Glomerular visceral epithelial cell (primary cell): ENCODE results near the gene MCF2L2.
A peak's percentile ranks its signal among the peaks of the same experiment; 100 is the strongest.

Experiments used
- DNase-seq: peaks from one replicate; pipeline ENCODE4 v3.0.0-alpha.2; 2016; ENCODE audit errors: extremely low spot score

MCF2L2 gene

DNA sequence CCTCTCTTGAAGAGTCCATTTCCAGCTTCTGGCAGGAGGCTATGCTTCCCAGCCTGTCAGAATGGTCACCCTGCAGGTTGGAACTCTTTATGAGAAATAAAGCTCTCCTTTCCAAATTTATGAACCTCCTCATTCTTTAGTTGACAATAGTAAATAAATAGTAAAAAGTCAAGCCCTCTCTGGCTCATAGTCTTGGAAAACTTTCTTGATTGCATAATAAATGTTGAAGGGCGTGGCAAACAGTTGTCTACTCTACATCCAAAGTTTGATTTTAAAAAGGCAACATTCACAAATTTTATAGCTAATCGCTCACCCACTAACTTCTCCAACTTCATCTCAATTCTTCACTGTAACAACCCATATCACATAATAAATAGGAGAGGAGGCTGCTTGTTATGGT, 58.8 kb downstream of the MCF2L2 start:
- no peak for DNase-seq

DNA sequence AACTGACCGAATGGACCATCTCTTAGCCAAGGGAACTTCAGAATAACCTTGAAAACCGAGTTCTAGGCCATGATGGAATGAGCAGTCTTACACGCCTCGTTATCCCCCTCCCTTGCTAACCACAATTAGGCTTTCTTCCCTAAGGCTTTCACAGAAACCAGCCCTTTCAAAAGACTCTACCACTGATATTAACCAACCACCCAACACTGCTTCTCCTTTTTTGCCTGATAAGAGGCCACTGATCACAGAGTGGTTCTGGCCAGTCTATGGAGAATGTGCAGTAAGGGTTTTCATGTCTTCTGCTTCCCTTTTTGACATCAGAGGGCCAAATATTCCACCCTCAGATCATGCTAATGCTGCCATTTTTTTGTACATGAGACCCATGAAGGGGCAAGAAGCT, 59.3 kb downstream of the MCF2L2 start:
- no peak for DNase-seq

DNA sequence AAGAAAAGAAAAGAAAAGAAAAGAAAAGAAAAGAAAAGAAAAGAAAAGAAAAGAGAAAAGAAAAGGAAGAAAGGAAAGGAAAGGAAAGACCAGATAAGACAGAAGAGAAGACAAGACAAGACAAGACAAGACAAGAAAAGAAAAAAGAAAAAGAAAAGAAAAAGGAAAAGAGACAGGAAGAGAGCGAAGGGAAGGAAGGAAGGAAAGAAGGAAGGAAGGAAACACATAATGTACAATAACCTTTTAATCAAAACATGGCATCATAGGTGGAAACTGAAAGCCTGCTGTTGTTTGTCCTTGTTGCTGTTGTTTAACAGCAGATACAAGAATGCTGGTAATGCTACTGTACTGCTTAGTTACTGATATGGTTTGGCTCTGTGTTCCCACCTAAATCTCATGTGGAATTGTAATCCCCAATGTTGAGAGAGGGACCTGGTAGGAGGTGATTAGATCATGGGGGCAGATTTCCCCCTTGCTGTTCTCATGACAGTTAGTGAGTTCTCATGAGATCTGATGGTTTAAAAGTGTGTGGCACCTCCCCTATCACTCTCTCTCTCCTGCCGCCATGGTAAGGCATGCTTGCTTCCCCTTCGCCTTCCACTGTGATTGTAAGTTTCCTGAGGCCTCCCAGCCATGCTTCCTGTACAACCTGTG, 67.3 kb downstream of the MCF2L2 start:
- no peak for DNase-seq

DNA sequence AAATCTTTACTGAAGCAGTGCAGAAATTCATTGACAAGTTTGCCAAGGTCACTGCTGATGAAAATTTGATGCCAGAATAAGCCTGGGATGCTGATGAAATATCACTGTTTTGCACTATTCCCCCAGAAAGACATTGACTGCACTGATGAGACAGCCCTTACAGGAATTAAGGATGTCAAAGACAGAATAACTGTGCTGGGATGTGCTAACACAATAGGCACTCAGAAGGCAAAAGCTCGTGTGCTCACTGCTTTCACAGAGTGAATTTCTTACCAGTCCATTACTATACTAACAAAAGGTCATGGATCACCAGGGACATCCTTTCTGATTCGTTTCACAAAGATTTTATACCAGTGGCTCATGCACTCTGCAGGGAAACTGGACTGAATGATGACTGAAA, 69.4 kb downstream of the MCF2L2 start:
- DNase-seq = no peak

DNA sequence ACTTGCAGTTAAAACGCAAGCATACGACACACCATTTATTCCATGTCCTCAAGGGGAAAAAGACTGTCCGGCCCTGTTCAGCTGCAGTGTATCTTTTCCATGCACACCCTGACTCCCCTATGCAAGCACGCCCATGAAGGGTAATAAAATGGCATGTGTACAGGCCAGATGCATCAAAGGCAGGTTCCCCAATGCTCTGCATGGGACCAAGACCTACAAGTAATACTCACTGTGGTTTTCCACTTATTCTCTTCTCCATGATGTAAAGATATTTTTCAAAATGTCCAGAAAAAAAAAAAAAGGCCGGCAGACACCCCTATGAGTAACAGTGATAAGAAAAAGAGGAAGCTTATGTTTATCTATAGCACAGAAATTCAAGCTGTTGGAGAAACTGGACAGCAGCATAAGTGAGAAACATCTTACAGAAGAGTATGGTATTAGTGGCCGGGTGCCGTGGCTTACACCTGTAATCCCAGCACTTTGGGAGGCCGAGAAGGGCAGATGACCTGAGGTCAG, 70.8 kb downstream of the MCF2L2 start:
- no peak for DNase-seq

DNA sequence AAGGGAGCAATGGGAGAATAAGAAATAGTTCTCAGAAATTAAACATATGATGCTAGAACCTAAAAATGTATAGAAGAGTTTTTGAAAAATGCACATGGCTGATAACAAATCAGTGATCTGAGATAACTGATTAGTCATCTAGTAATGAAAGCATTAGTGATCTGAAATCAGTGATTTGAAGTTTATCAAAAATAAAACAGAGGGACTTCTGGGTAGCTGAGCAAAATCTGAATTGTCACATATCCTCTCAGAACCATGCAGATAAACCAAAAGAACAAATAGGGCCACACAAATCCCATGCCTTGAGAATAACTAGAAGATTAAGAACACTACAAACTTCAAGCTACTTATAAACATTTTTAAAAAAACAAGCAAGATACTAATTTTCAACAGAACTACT, 71.5 kb downstream of the MCF2L2 start:
- DNase-seq = no peak

DNA sequence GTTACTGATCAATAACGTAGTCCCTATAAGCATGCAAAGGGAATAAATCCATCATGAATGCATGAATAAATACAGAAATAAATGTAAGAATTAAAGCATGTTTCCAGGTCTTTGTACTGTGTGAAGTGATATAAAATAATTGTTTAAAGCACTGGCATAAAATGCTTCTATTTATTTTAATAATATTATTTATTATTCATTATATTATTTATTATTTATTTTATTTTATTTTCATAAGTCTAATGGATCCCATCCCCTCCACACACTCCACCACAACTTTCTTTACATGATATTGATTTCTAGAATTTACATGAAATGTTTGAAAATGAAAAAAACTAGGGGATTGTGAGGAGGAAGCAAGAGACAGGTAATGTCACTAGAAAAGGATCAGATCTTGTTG, 73.5 kb downstream of the MCF2L2 start:
- no peak for DNase-seq

DNA sequence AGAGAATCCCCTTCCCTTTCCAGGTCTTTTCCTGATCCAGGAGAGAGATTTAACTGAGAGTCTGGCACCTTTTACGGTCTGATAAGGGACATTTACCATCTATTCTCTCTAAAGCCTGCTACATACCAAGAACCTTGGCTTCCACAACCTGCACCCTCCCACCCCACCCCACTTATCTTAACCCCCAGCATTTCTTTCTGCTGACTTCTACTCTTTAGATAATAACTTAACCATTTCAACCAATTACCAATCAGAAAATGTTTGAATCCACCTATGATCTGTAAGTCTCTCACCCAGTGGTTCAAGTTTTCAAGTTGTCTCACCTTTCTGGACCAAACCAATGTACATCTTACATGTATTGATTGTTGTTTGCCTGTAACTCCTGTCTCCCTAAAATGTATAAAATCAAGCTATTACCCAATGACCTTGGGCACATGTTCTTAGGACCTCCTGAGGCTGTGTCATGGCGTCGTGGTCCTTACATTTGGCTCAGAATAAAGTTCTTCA, 74.0 kb downstream of the MCF2L2 start:
- DNase-seq = no peak

DNA sequence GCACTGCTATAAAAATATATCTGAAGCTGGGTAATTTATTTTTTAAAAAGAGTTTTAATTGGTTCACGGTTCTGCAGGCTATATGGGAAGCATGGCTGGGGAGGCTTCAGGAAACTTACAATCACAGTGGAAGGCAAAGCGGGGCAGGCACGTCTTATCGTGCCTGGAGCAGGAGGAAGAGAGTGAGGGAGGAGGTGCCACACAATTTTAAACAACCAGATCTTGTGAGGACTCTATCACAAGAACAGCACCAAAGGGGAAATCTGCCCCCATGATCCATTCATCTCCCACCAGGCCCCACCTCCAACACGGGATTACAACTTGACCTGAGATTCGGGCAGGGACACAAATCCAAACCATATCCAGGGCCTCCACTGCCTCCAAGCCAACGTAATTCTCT, 75.0 kb downstream of the MCF2L2 start:
- DNase-seq = no peak

DNA sequence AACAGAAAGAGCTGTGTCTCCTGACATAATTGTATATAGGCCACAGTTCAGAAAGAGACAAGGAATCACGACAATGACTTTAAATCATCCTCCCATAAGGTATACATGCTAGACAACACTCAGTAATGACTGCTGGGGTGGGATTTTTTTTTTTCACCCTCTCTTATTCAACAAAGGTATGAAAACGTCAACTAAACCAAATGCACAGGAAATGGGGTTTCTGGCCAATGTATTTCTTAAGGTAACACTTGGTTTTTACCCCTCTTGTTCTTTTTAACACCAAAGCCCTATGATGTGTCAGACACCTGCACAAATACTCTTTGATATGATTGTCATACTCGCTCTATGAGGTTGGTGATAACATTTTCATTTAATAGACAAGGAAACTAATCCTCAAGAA, 78.3 kb downstream of the MCF2L2 start:
- no peak for DNase-seq

DNA sequence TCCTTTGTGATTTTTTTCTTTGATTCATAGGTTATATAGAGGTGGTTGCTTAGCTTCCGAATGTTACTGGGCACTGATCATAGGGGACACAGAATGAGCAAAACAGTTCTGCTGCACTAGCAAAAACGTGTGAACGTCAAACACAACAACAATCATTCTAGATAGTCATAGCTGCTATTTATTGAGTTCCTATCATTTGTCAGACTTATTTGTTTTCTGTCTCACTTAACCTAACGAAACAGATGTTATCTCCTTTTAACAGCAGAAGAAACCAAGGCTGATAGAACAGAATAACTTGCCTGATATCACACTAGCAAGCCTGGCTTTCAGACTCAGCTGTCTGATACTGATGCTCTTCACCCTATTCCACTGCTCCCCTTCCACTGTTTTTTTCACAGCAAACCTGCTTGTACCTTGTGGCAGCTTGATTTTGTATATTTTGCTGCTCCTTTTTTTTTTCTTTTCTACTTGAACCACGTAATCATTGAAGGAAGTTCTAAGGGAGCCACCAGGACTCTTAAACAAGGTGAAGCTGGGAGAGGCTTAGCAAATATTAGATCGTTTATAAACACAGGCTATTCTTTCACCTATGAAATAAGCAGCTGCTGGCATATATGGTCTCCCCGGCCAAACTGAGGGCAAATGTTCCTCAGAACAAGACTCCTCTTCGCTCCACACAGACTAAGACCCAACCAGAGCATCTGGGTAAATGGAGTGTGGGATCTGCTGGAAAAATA, 78.8 kb downstream of the MCF2L2 start:
- no peak for DNase-seq

DNA sequence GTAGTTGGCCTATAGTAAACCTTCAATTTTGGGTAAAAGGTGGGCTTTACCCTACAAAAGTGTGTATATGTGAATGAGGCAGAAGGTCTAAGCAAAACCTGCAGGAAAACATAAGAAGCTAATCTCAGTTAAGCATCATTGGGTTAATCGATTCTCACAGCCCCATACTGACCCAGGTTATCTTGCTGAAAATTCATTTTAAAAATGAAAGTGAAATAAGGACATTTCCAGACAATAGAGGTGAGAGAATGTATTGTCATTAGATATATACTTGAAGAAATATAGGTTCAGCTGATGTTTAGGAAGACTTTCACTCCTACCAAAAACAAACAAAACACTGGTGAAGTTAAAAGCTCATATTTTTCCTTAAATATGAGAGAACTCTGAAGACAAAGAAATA, 85.6 kb downstream of the MCF2L2 start:
- no peak for DNase-seq

DNA sequence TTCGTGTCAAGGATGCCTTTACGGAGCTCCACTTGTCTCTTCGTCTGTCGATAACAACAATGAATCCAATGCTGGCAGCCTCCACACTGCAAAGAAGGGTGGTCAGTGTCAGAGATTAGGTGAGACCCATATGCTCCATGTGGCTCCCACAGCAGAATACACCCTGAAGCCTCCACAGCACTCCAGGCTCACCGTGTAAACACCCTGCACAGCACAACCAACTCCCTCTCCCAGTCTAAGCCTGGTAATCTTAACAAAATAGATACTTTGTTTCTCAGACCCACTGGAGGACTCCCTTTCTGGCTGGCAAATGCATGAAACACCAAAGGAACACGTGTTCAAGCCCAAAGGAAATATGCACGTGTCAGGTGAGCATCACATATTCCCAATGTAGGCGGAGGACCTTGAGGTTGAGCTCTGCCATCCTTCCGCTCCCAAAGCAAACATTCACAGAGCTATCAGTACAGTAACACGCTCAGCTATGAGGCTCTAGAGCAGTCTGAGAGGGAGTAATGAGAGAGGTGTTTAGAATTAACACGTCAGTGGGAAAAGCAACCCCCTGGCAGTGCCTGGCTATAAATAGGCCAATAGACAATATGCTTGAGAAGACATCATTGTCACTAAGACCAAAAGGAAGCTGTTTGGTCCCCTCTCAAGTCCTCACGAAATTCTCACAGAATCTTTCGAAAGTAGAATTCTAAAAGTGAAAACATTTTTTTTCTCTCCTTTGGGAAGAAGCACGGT, 86.7 kb downstream of the MCF2L2 start:
- no peak for DNase-seq

DNA sequence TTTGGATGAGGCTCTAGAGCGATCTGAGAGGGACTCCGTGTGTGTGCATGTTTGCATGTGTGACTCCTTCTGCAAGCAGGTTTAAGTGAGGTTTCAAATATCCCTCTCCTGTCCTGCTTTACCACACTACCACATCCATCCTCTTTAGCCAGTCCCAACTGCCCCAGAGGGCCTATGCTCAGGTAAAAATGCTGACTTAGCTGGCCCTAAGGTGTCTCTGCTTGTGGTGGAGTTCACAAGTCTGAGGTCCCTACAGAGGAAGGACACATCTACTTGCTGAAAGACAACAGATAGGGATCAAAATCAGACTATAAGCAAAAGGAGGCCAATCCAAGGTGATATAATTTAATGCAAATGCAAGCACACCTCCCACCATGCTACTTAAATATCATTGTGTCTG, 88.2 kb downstream of the MCF2L2 start:
- DNase-seq = no peak

DNA sequence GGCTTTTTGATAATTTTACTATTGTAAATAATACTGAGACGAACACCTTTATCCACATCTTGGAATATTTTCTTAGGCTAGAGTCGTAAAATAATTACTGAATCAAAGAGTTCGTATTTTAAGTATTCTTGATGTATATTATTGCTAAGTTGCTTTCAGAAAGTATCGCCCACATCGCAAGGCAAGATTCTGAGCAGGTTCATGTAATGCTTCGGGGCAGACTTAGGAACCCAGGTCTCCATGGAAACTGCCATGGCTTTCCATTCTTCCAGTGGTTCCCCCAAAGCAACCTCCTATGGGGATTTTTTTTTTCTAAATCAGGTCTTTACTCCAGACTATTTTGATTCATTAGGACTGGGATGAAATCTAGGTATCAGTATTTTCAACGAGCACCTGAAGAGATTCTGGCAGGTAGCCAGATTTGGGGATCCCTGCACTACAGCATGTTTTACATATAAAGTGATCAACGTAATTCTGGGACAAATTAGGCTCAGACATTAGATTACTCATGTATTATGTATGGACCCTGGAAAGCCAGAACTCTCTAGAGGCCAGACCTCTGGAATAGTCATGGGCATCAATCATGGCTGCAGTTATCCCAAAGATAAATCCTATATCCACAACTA, 88.8 kb downstream of the MCF2L2 start:
- DNase-seq = no peak

DNA sequence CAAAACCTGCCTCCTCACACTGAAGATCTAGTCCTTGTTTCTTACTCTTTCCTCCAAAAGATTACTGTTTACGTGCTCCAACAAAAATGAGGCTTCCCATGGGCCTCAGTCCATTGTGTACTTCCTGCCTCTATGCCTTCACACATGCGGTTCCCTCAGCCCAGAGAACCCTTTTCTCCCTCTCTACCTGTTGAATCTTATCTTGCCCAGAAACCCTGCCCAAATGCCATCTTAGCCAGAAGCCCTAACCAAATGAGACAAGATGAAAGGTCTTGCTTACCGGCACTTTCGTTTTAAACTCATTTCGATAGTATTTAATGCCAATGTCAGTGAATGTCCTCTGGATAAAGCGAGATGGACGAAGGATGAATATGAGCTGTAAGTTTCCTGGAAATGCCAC, 89.9 kb downstream of the MCF2L2 start:
- DNase-seq = no peak

DNA sequence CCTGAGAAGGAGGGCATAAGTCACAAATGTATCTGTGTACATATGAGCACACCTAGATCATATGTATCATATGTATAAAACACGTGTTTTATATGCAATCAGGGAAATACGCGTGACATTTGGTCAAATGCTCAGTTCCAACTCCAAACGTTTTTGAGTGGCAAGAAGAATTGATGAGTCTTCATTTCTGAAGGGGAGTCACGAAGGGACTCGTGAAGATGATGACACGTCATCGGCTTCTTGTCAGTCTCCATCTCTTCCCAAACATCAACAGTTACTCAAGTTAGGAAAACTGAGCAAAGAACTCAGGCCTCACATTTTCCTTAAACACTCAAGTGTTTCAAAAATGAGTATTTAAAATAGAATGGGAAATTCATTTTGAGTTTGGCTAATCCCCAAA, 95.9 kb downstream of the MCF2L2 start:
- no peak for DNase-seq

DNA sequence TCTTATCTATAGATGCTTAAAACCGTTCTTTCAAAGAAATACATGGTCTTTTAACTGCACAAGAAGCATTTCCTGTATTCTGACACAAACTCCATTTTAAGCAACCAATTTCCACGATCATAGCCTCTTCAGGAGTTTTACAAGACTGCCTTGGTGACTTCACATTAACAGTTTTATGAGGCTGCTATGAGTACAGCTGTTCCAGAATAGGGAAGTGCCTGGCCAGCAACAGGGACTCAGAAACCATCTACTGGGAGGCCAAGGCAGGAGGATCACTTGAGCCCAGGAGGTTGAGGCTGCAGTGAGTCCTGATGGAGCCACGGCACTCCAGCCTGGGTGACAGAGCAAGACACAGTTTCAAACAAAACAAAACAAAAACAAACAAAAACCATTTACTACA, 96.9 kb downstream of the MCF2L2 start:
- DNase-seq = no peak

DNA sequence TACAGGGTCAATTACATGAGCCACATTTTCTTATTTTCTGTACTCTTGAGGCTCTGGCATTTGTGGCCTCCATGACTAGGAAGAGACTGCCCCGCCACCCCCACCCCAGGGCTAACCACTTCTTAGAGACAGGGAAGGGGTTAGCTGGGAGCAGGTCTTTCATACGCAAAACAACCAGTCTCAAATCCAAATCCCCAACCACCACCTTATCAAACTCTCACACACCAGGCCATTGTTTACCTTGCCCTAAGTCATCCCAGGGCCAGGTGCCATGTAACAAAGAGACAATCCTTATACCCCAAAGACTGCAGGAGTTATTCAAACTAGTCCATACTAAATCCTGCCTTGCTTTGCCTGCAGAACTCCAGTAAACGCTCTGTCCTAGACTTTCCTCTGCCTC, 97.5 kb downstream of the MCF2L2 start:
- no peak for DNase-seq

DNA sequence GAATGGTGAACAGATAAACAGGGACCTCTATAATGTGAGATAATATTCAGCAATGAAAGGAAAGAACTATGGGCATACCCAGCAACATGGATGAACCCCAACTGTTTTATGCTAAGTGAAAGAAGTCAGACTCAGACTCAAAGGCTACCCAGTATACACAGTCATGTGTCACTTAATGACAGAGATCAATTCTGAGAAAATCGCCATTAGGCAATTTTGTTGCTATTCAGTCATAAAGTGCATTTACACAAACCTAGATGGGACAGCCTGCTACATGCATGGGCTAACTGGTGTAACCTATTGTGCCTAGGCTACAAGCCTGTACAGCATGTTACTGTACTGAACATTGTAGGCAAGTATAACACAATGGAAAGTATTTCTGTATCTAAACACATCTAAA, 98.9 kb downstream of the MCF2L2 start:
- DNase-seq = no peak

DNA sequence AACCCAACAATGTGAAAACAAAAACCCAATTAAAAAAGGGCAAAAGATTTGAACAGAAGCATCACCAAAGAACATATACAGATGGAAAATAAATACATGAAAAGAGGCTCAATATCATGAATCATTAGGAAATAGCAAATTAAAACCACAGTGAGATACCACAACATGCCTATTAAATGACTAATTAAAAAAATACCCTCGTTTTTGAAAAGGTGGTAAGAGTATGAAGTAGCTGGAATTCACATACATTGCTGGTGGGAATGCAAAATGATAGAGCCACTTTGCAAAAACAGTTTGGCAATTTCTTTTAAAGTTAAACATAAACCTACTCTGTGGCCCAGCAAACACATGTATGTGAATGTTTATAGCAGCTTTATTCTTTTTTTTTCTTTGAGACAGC, 99.6 kb downstream of the MCF2L2 start:
- peak; percentile 85 for DNase-seq

DNA sequence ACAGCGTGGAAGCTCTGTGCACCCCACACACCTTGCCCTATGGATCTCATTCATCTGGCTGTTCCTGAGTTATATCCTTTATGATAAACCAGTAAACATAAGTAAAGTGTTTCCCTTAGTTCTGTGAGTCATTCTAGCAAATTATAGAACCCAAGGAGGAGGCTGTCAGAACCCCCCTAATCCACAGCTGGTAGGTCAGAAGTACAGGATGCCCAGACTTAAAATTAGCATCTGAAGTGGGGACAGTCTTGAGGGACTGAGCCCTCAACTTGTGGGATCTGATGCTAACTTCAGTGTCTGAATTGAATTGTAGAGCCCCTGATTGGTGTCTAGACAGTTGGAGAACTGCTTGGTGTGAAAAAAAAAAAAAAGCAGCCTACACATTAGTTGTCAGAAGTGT, 100.3 kb downstream of the MCF2L2 start:
- DNase-seq = no peak
